Measurements from ENCODE around the gene PPFIA1. TPM values are rescaled to one million over a fixed set of nuclear protein-coding genes. Genes with fewer than 3 reads are reported as not detected.

Gene PPFIA1
- total and polyA plus RNA-seq, 2 of the 13 experiments (the other 11 are each of a cell fraction or from before 2014, with no cell fraction given): 29.9 to 45.2 TPM

DNA sequence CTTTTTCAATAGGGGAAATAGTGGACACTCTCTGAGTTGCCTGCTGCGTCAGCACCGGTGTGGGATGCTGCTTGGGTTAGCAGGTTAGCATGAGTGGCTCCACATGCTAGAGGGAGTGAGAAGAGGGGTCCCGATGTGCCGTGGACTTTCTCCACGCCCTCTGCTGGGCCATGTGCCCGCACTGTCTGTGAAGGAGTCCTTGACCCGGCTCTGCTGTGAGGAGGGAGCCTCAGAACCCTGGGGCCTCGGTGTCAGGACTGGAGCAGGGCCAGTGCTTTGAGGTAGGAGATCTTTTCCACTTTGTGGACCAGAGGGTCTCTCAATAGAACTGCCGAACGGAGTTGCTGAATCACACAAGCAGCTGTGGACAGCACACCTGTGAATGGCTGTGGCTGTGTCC, 142.7 kb downstream of the PPFIA1 start:
- FAIRE-seq (no peak), ATAC-seq (no peak), DNase-seq (ENCODE audit: low spot score) (no peak)
- Histone ChIP-seq H3K4me2 (ENCODE audit: low read depth, low read length) (no peak overlapping the region), H3K27me3 (ENCODE audit: control insufficient read depth in 1 of 2, insufficient read depth in 2 of 2, low read length in 2 of 2) (no peaks in the 10 kb centered on the region), H3K9ac (ENCODE audit: insufficient read depth, low read depth, low read length) (no peak overlapping the region), H4K20me1 (ENCODE audit: insufficient read depth, low read length) (peaks cover 4% of the 10 kb centered on the region; the same call in 1 of the 2 replicates), H3K79me2 (ENCODE audit: insufficient read depth, low read length) (no peaks in the 10 kb centered on the region), H3K36me3 (replicated peaks in 1 of 2; ENCODE audit: control insufficient read depth in 1 of 2, insufficient read depth in 2 of 2, low read length in 2 of 2) (peaks cover 54 to 91% of the 10 kb centered on the region in 2 experiments), H3K27ac (ENCODE audit: extremely low read length, insufficient read depth, low read length) (no peak overlapping the region), H3K9me3 (ENCODE audit: low read length) (no peaks in the 10 kb centered on the region), H2AFZ (ENCODE audit: low read length) (no peak overlapping the region), H3K4me3 (replicated peaks in 1 of 3; ENCODE audit: insufficient read depth in 1 of 3, low read depth in 2 of 3, low read length in 3 of 3) (no peak overlapping the region), H3K4me1 (ENCODE audit: insufficient read depth, low read length) (no peaks in the 10 kb centered on the region)
- TF ChIP-seq ZNF136 (CRISPR knock-in tag; IDR thresholded peaks at IDR 0.05; ENCODE audit: low read depth): no peak
- peak; percentile 29 for TF ChIP-seq AGO2 (optimal IDR thresholded peaks at IDR 0.05; ENCODE audit: low read depth, low read length)
- WGBS (ENCODE audit: low lambda C conversion rate): 87% methylated on average over 3 of the region's 10 CpGs
- intact Hi-C loops (cut with micrococcal nuclease; ENCODE audit: unreplicated experiment): no loop called here
- ChIA-PET CTCF (ENCODE audit: low intra/inter-chr PET ratio, low total read pairs) (no interaction called here), POLR2A (no interaction called here)
- in situ Hi-C loops (cut with HindIII; ENCODE audit: extremely low pct_ligation_motif_present, low pct_unique_long_range_greater_than_20kb): no loop called here
- BruUV-seq (replicated peaks): no TSS peak

- intact Hi-C loops (cut with micrococcal nuclease; ENCODE audit: unreplicated experiment): no loop called here
- Histone ChIP-seq H3K4me2 (ENCODE audit: low read depth, low read length) (no peak overlapping the region), H2AFZ (ENCODE audit: low read length) (no peak overlapping the region), H3K27me3 (ENCODE audit: control insufficient read depth in 1 of 2, insufficient read depth in 2 of 2, low read length in 2 of 2) (no peaks in the 10 kb centered on the region), H3K36me3 (replicated peaks in 1 of 2; ENCODE audit: control insufficient read depth in 1 of 2, insufficient read depth in 2 of 2, low read length in 2 of 2) (peaks cover 50 to 85% of the 10 kb centered on the region in 2 experiments), H4K20me1 (ENCODE audit: insufficient read depth, low read length) (peaks cover 4% of the 10 kb centered on the region; the same call in 1 of the 2 replicates), H3K27ac (ENCODE audit: extremely low read length, insufficient read depth, low read length) (no peak overlapping the region), H3K9me3 (ENCODE audit: low read length) (no peaks in the 10 kb centered on the region), H3K4me1 (ENCODE audit: insufficient read depth, low read length) (no peaks in the 10 kb centered on the region), H3K9ac (ENCODE audit: insufficient read depth, low read depth, low read length) (no peak overlapping the region), H3K4me3 (replicated peaks in 1 of 3; ENCODE audit: insufficient read depth in 1 of 3, low read depth in 2 of 3, low read length in 3 of 3) (no peak overlapping the region), H3K79me2 (ENCODE audit: insufficient read depth, low read length) (no peaks in the 10 kb centered on the region)
- in situ Hi-C loops (cut with HindIII; ENCODE audit: extremely low pct_ligation_motif_present, low pct_unique_long_range_greater_than_20kb): no loop called here
- ChIA-PET CTCF (ENCODE audit: low intra/inter-chr PET ratio, low total read pairs) (no interaction called here), POLR2A (no interaction called here)
- TF ChIP-seq ZNF256 (CRISPR knock-in tag; conservative IDR thresholded peaks at IDR 0.05): no peak
- TF ChIP-seq AGO2 (optimal IDR thresholded peaks at IDR 0.05; ENCODE audit: low read depth, low read length): peak; percentile 27
- TF ChIP-seq, protein P1, sequence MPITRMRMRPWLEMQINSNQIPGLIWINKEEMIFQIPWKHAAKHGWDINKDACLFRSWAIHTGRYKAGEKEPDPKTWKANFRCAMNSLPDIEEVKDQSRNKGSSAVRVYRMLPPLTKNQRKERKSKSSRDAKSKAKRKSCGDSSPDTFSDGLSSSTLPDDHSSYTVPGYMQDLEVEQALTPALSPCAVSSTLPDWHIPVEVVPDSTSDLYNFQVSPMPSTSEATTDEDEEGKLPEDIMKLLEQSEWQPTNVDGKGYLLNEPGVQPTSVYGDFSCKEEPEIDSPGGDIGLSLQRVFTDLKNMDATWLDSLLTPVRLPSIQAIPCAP (CRISPR knock-in tag; IDR thresholded peaks at IDR 0.05; ENCODE audit: low read depth): no peak
- TF ChIP-seq FOSL1 (CRISPR knock-in tag; IDR thresholded peaks at IDR 0.05; ENCODE audit: borderline replicate concordance): no peak
- ATAC-seq (no peak), FAIRE-seq (no peak), DNase-seq (ENCODE audit: low spot score) (no peak)
- BruUV-seq (replicated peaks): no TSS peak
- WGBS (ENCODE audit: low lambda C conversion rate): 97% methylated on average over 12 of the region's 28 CpGs
Observed at GRCh38 chr11:70414341-70415100, 144.0 kb downstream of the PPFIA1 start.

All from HepG2 (cell line).